ENCODE results near the gene FBXL20.
A peak's percentile ranks its signal among the peaks of the same experiment; 100 is the strongest.
"Not testable (repeated sequence)": the region's sequence is repeated elsewhere in the genome, so short reads cannot be mapped to it uniquely, and the experiment has no call there.

Gene FBXL20

GRCh38 chr17:39376434-39376833, 25.0 kb downstream of the FBXL20 start:
- DNase-seq, result no peak

DNA sequence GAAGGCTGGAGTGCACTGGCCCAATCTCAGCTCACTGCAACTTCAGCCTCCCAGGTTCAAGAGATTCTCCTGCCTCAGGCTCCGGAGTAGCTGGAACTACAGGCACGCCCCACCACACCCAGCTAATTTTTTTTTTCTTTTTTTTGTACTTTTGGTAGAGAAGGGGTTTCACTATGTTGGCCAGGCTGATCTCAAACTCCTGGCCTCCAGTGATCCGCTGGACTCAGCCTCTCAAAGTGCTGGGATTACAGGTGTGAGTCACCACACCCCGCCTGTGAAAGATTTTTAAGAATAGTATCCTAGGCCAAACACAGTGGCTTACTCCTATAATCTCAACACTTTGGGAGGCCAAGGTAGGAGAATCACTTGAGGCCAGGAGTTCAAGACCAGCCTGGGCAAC, 33.6 kb downstream of the FBXL20 start:
- not testable (repeated sequence) for DNase-seq

- DNase-seq, result no peak
These were observed 35.6 kb downstream of the FBXL20 start for GRCh38 chr17:39365872-39366271.

DNA sequence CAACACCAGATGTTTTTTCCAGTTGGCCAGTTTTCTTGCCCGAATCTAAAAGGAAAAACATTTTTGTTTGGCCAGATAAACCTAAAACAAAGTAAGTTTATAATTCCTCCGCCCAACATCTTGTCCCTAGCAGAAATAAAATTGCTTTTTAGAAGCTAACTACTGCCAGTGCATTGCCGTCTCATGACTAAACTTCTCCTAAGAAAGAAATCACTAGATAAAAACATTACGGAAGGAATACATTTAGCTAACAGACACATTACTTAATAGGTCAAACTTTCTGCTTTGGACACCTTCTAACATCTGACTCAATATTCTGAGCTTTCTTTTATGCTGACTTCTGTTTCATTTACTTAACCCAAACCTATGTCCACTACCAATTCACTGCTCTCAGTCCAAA, 36.2 kb downstream of the FBXL20 start:
- no peak for DNase-seq

DNA sequence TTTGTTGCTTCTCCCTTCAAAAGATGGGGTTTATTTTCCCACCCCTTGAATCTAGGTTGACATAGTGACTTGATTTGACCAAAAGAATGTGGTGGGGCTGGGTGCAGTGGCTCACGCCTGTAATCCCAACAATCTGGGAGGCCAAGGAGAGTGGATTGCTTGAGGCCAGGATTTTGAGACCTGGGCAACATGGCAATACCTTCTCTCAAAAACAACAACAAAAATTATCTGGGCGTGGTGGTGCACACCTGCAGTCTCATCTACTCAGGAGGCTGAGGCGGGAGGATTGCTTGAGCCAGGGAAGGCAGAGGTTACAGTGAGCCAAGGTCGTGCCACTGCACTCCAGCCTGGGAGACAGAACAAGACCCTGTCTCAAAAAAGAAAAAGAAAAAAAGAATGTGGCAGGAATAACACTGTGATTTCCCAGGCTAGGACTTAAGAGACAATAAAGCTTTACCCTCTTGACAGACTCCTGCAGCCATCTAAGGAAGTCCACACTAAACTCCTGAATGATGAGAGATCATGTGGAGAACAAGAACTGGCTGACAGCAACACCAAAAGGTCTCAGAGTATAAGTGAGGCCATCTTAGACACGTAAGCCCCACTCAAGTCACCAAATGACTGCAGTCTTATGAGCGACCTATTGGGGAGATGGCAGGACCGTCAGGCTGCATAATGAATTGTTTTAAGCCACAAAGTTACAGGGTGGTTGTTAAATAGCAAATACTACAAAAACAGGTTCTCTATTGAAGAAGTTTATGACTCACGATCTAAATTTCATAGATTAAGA, 37.0 kb downstream of the FBXL20 start:
- DNase-seq, result no peak

DNA sequence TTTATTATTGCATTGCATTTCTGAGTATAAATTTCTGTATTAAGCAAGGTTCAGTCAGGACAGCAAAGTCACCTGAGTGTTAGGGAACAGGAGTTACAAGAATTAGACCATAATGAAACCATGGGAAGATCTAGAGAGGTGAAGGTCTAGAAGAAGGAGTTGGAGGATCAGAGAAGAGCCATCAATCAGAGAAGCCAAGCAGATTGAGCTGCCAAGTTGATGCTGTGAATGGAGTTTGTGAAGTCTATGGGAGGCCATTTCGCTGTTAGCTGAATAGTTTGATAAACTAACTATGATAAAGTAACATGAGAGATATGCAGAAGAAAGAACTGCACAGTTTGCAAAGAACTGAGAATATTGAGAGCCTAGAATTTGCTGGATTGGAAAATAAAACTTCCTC, 40.4 kb downstream of the FBXL20 start:
- no peak for DNase-seq

DNA sequence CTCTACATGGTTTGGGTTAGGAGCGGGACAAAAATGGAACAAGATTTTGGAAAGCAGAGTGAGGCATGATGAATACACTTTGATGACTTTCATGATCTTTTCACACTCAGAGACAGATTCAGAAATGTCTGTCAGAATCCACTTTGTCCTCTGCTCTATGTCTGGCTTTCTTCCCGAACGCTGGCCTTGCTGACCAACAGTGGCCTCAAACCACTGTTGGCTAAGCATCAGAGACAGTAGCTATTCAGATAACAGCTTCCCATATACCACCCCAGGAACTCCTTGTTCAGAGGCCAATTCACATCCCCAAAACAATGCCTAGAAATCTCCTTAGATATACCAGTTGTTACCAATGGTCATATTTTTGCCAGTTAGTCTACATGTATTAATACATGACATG, 40.9 kb downstream of the FBXL20 start:
- DNase-seq, result no peak

DNA sequence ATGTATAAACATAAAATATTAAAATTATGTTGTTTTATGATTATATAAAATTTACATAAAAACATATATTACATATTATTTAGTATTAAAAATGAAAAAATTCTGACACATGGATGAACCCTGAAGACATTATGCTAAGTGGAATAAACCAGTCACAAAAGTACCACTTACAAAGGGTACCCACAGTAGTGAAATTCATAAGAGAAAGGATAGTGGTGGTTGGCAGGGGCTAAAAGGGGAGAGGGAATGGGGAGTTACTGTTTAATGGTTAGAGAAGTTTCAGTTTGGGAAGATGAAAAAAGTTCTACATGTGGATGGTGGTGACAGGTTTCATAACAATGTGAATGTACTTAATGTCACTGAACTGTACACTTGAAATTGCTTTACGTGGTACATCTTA, 41.4 kb downstream of the FBXL20 start:
- DNase-seq, result no peak

GRCh38 chr17:39357986-39358385, 43.4 kb downstream of the FBXL20 start:
- DNase-seq, result no peak

GRCh38 chr17:39357488-39357887, 43.9 kb downstream of the FBXL20 start:
- no peak for DNase-seq

DNA sequence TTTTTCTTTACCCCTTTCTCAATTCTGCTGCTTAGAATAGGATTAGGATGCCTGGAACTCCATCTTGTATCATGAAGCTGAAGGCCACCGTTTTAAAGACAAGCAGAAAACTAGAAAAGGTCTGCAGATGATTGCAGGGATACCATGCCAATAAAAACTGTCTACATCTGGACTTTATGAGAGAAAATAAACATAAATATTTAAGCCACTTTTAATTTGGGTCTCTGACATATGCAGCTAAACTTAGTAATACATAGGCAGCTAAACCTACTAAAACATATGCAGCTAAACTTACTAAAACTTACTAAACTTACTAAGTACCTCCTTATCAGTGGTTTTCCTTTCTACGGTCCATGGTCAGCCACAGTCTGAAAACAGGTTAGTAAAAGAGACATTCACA, 48.4 kb downstream of the FBXL20 start:
- DNase-seq, result no peak

- peak in 1 of 2 experiments; percentile 11 for DNase-seq
These were observed 48.9 kb downstream of the FBXL20 start for GRCh38 chr17:39352511-39352910.

- no peak for DNase-seq
These were observed 49.9 kb downstream of the FBXL20 start for GRCh38 chr17:39351508-39351907.

DNA sequence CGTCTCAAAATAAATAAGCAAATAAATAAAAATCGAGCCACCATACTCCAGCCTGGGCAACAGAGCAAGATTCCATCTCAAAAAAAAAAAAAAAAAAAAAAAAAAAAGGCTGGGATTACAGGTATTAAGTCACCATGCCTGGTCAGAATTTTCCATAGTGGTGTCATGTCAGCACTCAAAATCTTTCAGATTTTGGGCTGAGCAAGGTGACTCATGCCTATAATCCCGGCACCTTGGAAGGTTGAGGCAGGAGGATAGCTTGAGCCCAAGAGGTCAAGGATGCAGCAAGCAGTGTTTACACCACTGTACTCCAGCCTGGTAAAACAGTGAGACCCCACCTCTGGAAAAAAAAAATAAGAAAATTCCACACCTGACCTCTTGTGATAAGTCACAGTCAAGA, 52.2 kb downstream of the FBXL20 start:
- no peak for DNase-seq

GRCh38 chr17:39346863-39347262, 54.6 kb downstream of the FBXL20 start:
- not testable (repeated sequence) for DNase-seq

DNA sequence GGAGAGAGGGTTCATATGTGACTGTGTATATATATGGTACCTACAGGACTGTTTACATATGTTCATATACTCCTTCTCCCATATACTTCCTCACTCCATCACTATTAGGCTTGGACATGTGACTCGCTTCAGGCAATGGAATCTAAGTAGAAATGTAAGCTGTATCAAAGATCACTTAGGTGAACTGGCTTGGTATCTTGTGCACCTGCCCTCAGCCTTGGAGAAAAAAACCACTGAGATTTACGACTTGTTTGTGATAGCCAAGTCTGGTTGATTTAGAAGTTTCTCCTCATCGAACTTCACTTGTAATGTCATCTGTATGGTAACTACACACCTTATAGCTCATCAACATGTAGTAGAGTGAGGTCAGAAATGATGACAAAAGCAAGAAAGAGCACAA, 59.9 kb downstream of the FBXL20 start:
- DNase-seq, result no peak

DNA sequence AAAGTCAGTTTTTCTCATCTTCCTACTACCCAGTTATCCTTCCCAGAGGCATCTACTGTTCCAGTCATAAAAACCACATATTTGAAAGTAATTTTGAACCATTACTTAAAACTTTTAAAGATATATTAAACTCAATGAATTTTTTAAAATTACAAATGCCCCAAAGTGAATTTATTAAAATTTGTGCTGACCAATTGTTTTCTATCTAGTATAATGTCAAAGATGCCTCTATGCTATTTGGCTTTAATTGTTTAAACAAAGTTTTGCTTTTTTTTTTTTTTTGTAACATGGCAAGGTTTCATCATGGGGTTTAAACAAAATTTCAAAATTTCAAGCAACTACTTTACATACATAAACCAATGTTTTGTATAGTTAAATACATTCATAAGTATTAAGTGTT, 60.7 kb downstream of the FBXL20 start:
- no peak for DNase-seq

DNA sequence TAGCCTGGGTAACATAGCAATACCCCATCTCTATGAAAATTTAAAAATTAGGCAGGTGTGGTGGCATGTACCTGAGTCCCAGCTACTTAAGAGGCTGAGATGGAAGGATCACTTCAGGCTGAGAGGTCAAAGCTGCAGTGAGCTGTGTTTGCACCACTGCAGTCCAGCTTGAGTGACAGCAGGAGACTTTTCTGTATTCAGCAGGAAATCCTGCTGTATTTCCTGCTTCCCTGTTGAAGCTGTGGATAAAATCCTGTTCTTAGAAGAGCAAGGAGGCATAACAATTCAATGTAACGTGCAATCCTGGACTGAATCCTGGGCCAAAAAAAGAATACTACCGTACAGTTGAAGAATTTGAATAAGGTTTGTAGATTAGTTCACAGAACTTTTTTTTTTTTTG, 62.2 kb downstream of the FBXL20 start:
- no peak for DNase-seq

DNA sequence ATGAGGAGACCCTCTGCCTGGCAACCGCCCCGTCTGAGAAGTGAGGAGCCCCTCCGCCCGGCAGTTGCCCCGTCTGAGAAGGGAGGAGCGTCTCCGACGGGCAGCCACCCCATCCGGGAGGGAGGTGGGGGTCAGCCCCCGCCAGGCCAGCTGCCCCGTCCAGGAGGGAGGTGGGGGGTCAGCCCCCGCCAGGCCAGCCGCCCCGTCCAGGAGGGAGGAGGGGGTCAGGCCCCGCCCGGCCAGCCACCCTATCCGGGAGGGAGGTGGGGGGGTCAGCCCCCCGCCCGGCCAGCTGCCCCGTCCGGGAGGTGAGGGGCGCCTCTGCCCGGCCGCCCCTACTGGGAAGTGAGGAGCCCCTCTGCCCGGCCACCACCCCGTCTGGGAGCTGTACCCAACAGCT, 63.8 kb downstream of the FBXL20 start:
- DNase-seq, result not testable (repeated sequence)

DNA sequence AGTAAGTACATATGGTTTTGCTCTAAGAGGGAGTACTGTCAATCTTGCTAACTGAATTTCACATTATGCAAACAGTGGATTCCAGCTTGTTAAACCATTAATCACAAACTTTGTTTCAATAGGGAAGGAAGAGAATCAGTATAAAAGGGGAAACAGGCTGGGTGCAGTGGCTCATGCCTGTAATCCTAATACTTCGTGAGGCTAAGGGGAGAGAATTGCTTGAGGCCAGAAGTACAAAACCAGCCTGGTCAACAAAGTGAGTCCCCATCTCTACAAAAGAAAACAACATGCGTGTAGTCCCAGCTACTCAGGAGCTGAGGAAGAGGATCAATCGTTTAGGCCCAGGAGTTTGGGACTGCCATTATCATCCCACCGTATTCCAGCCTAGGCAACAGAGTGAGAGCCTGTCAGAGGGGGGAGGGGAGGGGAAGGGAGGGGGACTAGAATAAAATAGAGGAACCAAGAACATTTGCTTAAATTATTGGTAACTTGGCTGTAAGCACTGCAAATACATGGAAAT, 65.7 kb downstream of the FBXL20 start:
- no peak for DNase-seq

- DNase-seq, result not testable (repeated sequence)
These were observed 67.2 kb downstream of the FBXL20 start for GRCh38 chr17:39334008-39334744.

DNA sequence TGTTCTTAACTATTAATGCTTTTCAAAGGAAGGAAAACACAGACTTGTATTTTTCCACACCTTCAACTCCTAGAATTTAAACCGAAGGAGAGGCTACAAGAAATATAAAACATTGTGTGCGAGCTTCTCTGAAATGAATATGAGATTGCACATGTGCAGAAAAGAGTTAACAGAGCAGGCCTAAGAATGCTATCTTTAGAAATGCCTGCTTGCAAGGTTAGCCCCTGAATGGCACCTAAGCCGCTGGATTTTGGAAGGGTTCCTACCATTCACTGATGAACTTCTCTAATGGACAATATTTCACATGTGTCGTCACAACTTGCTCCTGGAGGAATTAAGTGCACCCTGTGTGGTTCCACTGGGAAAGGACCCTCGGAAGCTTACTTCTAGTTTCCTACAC, 69.3 kb downstream of the FBXL20 start:
- no peak for DNase-seq

DNA sequence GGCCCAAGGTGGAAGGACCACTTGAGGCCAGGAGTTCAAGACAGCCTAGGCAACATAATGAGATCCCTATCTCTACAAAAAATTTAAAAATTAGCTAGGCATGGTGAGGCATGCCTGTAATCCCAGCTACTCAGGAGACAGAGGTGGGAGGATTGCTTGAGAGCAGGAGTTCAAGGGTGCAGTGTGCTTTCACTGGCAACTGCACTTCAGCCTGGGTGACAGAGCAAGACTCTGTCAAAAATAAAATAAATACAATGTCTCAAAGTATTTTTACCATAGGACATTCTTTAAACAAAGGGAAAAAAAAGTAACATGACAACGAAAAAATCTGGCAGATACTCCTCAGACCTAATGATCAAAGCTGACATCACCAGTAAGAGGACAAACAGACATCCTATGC, 72.6 kb downstream of the FBXL20 start:
- no peak for DNase-seq

- DNase-seq, result no peak
These were observed 74.3 kb downstream of the FBXL20 start for GRCh38 chr17:39327109-39327508.

Data from SW 1271 (cell line).